K562 treated with DMSO at 1 percent for 24 hours (cell line): ENCODE data around the gene DUX4. TPM values are rescaled to one million over a fixed set of nuclear protein-coding genes. Genes with fewer than 3 reads are reported as not detected.

Experiments used
- total RNA-seq: library from RNA; unstranded; fragments of 300-600 nt; gene quantifications from 2 replicates; pipeline ENCODE4 v1.2.3, GENCODE V29; 2022; ENCODE audit warnings: low read depth; ENCODE audit not compliant: insufficient read depth

The DUX4 gene
- not detected in 2 replicates for total RNA-seq

DNA sequence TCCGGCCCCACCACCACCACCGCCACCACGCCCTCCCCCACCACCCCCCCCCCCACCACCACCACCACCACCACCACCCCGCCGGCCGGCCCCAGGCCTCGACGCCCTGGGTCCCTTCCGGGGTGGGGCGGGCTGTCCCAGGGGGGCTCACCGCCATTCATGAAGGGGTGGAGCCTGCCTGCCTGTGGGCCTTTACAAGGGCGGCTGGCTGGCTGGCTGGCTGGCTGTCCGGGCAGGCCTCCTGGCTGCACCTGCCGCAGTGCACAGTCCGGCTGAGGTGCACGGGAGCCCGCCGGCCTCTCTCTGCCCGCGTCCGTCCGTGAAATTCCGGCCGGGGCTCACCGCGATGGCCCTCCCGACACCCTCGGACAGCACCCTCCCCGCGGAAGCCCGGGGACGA, at the start of gene DUX4:
Gene DUX4 (plus strand): TSS at position 347 of the 400 bp plus-strand sequence. CDS start 0 bp downstream, at position 347.

Other genes with a start within 250 kb of the DUX4 start
- 44.6 and 46.6 TPM in 2 replicates for gene FRG1, start 232.9 kb upstream of the DUX4 start, total RNA-seq
- gene FRG2, start 146.5 kb upstream of the DUX4 start, total RNA-seq, result 0.72 and 1.1 TPM in 2 replicates
- not detected in 2 replicates for gene DBET, start 109.3 kb upstream of the DUX4 start, total RNA-seq